ENCODE results near the gene KLHDC10. TPM values are rescaled to one million over a fixed set of nuclear protein-coding genes. Genes with fewer than 3 reads are reported as not detected.

The KLHDC10 gene
- total RNA-seq, 1 donor from 2014 or later, result 13.5 TPM

DNA sequence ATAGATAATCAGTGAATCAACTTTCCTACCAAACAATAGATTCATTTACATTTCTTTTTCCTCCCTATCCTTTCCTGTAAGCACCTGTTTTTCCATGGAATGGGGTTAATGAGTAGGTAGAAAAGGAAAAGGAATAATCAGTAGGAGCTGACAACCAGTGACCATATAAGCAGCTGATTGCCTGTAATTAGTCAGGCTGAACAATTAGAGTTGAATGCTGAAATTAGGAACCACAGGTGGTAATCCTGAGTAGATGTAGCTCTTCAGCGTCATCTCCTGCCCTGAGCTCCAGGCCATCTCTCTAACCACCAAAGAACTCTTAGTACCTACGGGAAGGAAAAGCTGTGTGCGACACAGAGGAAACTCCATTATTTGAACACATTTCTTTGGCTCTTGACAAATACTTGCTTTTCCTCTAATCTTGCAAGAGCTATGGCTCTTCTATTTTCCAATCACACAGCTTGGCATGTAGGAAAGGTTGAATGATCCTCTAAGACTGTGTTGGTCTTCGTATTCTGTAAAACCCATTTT is 63.8 kb downstream of the KLHDC10 start:
- no peaks in the 10 kb centered on the region for H3K27me3 ChIP-seq
- H3K4me3 ChIP-seq, result no peak overlapping the region
- intact Hi-C loops (cut with DNase I), result no loop called here
- DNase-seq (ENCODE audit: extremely low spot score in 2 of 2), result no peak
- no peaks in the 10 kb centered on the region for H3K9me3 ChIP-seq
- H3K27ac ChIP-seq, result no peak overlapping the region
- H3K4me1 ChIP-seq, result no peaks in the 10 kb centered on the region
- peaks cover 3 to 43% of the 10 kb centered on the region in 2 donors for H3K36me3 ChIP-seq
- TF ChIP-seq, protein P1, sequence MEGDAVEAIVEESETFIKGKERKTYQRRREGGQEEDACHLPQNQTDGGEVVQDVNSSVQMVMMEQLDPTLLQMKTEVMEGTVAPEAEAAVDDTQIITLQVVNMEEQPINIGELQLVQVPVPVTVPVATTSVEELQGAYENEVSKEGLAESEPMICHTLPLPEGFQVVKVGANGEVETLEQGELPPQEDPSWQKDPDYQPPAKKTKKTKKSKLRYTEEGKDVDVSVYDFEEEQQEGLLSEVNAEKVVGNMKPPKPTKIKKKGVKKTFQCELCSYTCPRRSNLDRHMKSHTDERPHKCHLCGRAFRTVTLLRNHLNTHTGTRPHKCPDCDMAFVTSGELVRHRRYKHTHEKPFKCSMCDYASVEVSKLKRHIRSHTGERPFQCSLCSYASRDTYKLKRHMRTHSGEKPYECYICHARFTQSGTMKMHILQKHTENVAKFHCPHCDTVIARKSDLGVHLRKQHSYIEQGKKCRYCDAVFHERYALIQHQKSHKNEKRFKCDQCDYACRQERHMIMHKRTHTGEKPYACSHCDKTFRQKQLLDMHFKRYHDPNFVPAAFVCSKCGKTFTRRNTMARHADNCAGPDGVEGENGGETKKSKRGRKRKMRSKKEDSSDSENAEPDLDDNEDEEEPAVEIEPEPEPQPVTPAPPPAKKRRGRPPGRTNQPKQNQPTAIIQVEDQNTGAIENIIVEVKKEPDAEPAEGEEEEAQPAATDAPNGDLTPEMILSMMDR (IDR thresholded peaks at IDR 0.05), result no peak
- no peak for TF ChIP-seq POLR2A (IDR thresholded peaks at IDR 0.05)
- TF ChIP-seq POLR2AphosphoS5 (IDR thresholded peaks at IDR 0.05; ENCODE audit: insufficient read depth in 1 of 2, low read depth in 1 of 2), result no peak

DNA sequence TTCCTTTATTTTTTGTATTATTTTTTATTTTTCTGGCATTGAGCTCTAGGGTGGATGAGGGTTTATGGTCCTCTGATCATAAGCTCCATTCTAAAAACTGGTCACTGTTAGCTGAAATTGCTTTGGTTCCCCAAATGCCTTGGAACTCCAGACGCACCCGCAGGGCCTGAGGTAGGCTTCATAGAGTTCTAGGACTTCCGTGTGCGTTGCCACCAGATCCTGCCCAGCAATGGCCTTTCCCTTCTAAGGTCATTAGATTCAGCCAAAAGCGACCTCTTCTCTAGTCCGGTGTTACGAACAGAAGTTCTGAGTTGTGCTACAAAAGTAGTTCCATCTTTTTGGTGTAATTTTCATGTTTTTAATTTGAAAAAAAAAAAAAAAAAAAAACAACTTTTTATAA is 64.4 kb downstream of the KLHDC10 start:
- intact Hi-C loops (cut with DNase I), result no loop called here
- Histone ChIP-seq H3K9me3 (no peaks in the 10 kb centered on the region), H3K36me3 (peaks cover 3 to 39% of the 10 kb centered on the region in 2 donors), H3K4me3 (no peak overlapping the region), H3K27me3 (no peaks in the 10 kb centered on the region), H3K27ac (no peak overlapping the region), H3K4me1 (no peaks in the 10 kb centered on the region)
- no peak for TF ChIP-seq POLR2A (IDR thresholded peaks at IDR 0.05)
- TF ChIP-seq, protein P1 (IDR thresholded peaks at IDR 0.05), result no peak
- no peak for TF ChIP-seq POLR2AphosphoS5 (IDR thresholded peaks at IDR 0.05; ENCODE audit: insufficient read depth in 1 of 2, low read depth in 1 of 2)
- DNase-seq (ENCODE audit: extremely low spot score in 2 of 2), result no peak

DNA sequence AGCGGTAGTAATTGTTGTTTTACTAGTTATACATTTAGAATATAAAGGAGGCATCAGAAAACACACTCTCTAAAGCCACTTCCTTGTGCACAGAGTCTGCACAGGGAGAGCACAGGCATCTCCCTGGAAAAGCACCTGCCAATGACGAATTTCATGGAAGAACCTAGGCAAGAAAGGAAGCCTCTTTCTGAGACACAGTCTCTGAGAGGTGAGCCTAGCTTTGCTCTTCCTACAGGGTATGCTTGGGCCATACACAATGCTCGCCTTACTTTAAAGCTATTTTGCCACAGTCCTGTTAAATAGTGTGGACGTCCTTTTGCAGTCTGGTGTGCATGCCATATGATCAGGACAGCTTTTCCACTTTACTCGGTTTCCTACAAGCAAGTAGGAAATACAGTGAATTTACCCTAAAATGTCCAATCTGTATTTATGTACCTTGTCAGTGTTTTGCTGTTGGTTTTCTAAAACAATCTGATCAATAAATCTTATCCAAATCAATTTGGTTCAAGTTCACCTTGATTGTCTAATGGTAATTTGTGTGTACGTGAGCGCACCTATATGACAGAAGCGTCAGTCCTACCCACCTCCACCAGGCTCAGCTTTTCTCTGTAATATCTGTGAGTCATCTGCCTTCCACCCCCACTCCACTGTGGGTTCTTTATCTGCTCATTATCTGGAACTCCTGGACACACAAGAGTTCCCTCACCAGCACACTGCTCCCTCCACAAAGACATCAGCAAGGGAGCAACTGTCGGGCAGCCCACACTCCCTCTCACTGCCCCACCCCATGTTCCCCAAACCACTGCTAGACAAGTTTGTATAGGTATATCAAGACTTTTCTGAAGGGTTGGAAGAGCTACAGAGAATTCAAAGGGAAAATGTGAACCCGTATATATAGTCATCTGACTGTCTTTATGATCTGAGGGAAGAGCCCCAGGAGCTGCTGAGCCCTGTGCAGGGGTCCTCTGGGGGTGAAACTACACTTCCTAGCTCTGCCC is 65.2 kb downstream of the KLHDC10 start:
- TF ChIP-seq, protein P1 (IDR thresholded peaks at IDR 0.05), result no peak
- TF ChIP-seq POLR2A (IDR thresholded peaks at IDR 0.05) (no peak), POLR2AphosphoS5 (IDR thresholded peaks at IDR 0.05; ENCODE audit: insufficient read depth in 1 of 2, low read depth in 1 of 2) (no peak)
- H3K4me3 ChIP-seq, result no peak overlapping the region

DNA sequence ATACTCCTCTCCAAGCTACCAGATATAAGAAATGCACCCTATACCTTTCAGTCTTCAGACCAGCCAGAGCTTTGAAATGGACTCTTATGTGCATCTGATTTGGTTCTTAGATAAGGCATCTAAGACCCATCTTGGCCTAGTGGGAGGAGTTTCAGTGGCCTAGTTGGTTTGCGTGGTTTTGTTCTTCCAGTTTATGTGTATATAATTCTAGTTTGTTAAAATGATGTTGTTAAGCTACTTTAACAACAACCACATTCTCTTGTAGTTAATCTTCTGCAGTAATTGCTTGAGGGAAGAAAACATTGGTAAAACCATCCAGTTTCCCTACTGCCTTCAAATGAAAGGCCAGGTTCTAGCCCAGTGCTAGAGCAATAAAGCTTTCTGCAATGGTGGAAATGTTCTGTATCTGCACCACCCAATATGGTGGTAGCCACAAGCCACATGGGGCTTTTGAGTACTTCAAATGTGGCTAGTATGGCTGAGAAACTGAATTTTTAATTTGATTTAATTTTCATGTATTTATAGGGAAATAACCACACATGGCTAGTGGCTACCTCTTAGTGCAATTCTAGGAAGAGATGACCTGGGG is 66.3 kb downstream of the KLHDC10 start:
- Histone ChIP-seq H3K27me3 (no peaks in the 10 kb centered on the region), H3K9me3 (no peaks in the 10 kb centered on the region), H3K4me3 (no peak overlapping the region), H3K4me1 (peaks cover 12% of the 10 kb centered on the region), H3K36me3 (peaks cover 0 to 19% of the 10 kb centered on the region in 2 donors), H3K27ac (no peak overlapping the region)
- intact Hi-C loops (cut with DNase I), result no loop called here
- no peak for DNase-seq (ENCODE audit: extremely low spot score in 2 of 2)
- TF ChIP-seq POLR2AphosphoS5 (IDR thresholded peaks at IDR 0.05; ENCODE audit: insufficient read depth in 1 of 2, low read depth in 1 of 2) (no peak), POLR2A (IDR thresholded peaks at IDR 0.05) (no peak)
- TF ChIP-seq, protein P1 (IDR thresholded peaks at IDR 0.05), result no peak

More for the DNA sequence above, 65.2 kb downstream of the KLHDC10 start:
- intact Hi-C loops (cut with DNase I), result no loop called here
- H3K36me3 ChIP-seq, result peaks cover 3 to 31% of the 10 kb centered on the region in 2 donors
- no peaks in the 10 kb centered on the region for H3K9me3 ChIP-seq
- H3K27me3 ChIP-seq, result no peaks in the 10 kb centered on the region
- H3K27ac ChIP-seq, result no peak overlapping the region
- no peaks in the 10 kb centered on the region for H3K4me1 ChIP-seq
- no peak for DNase-seq (ENCODE audit: extremely low spot score in 2 of 2)

Data from vagina (tissue), 2 donors.